HepG2 (cell line): ENCODE results near the gene FAF2. TPM values are rescaled to one million over a fixed set of nuclear protein-coding genes. Genes with fewer than 3 reads are reported as not detected.

Experiments used
- AHR ChIP-seq: IDR thresholded peaks from 2 replicates; pipeline ENCODE4 v1.6.1; 2018; ENCODE audit warnings: missing genetic modification reagents, missing compliant biosample characterization
- ASH2L ChIP-seq: fragments of 300-600, 200-600 bp; sonication (generic); IDR thresholded peaks from 2 replicates; pipeline ENCODE4 v1.7.0; 2017; ENCODE audit warnings: low read depth, mild to moderate bottlenecking, moderate library complexity, mixed read lengths, low read length; ENCODE audit not compliant: insufficient read length
- ELF4 ChIP-seq: sonication (generic); formaldehyde crosslinking; IDR thresholded peaks from 2 replicates; pipeline ENCODE4 v1.5.0; 2020; ENCODE audit warnings: missing genetic modification reagents, mild to moderate bottlenecking, moderate library complexity, borderline replicate concordance
- HDAC2 ChIP-seq: sonication (generic); formaldehyde crosslinking; IDR thresholded peaks from 2 replicates; pipeline ENCODE4 v1.4.0; 2020; ENCODE audit warnings: missing genetic modification reagents
- HIVEP1 ChIP-seq: sonication (generic); formaldehyde crosslinking; IDR thresholded peaks from 2 replicates; pipeline ENCODE4 v1.4.0; 2020; ENCODE audit warnings: mild to moderate bottlenecking, missing genetic modification reagents
- KDM6A ChIP-seq: IDR thresholded peaks from 2 replicates; pipeline ENCODE4 v1.6.1; 2016; ENCODE audit warnings: low read depth
- MLLT10 ChIP-seq: sonication (generic); formaldehyde crosslinking; IDR thresholded peaks from 2 replicates; pipeline ENCODE4 v1.4.0; 2020; ENCODE audit warnings: missing genetic modification reagents
- MTF2 ChIP-seq: sonication (generic); formaldehyde crosslinking; IDR thresholded peaks from 2 replicates; pipeline ENCODE4 v1.5.0; 2020; ENCODE audit warnings: missing genetic modification reagents, borderline replicate concordance
- RFX3 ChIP-seq: IDR thresholded peaks from 2 replicates; pipeline ENCODE4 v1.6.1; 2016; ENCODE audit warnings: missing biosample characterization, missing genetic modification reagents
- RNF219 ChIP-seq: sonication (generic); formaldehyde crosslinking; IDR thresholded peaks from 2 replicates; pipeline ENCODE4 v1.5.0; 2020; ENCODE audit warnings: mild to moderate bottlenecking, missing genetic modification reagents
- SKI ChIP-seq: fragments of 450-650 bp; IDR thresholded peaks from one replicate; pipeline ENCODE4 v1.6.1; 2018; ENCODE audit warnings: mild to moderate bottlenecking; ENCODE audit not compliant: partially characterized antibody
- SNAI1 ChIP-seq: sonication (generic); formaldehyde crosslinking; IDR thresholded peaks from 2 replicates; pipeline ENCODE4 v1.5.0; 2020; ENCODE audit warnings: mild to moderate bottlenecking, missing genetic modification reagents, borderline replicate concordance
- SOX13 ChIP-seq, 3 experiments: fragments of 450-650 bp in 1 of 3; sonication (generic) in 1 of 3; formaldehyde crosslinking in 1 of 3; IDR thresholded peaks in 2 of 3; conservative IDR thresholded peaks in 1 of 3; 2 replicates each; pipeline versions ENCODE4 v1.5.0 to v1.6.1; 2016 to 2020; ENCODE audit warnings: antibody characterized with exemption in 1 of 3, mild to moderate bottlenecking in 1 of 3, missing compliant biosample characterization in 1 of 3, missing genetic modification reagents in 1 of 3, moderate library complexity in 1 of 3
- TBP ChIP-seq: sonication (generic); formaldehyde crosslinking; IDR thresholded peaks from 2 replicates; pipeline ENCODE4 v1.5.0; 2020; ENCODE audit warnings: missing genetic modification reagents
- ZMYM4 ChIP-seq: sonication (generic); formaldehyde crosslinking; IDR thresholded peaks from 2 replicates; pipeline ENCODE4 v1.8.1; 2023; ENCODE audit warnings: mild to moderate bottlenecking, missing genetic modification reagents
- ZNF17 ChIP-seq: sonication (generic); formaldehyde crosslinking; IDR thresholded peaks from 2 replicates; pipeline ENCODE4 v1.5.0; 2020; ENCODE audit warnings: mild to moderate bottlenecking, missing genetic modification reagents
- ZNF224 ChIP-seq: sonication (generic); formaldehyde crosslinking; IDR thresholded peaks from 2 replicates; pipeline ENCODE4 v1.5.0; 2020; ENCODE audit warnings: mild to moderate bottlenecking, missing genetic modification reagents
- ZNF260 ChIP-seq: sonication (generic); formaldehyde crosslinking; IDR thresholded peaks from 2 replicates; pipeline ENCODE4 v1.4.0; 2020; ENCODE audit warnings: missing genetic modification reagents, low read depth, mild to moderate bottlenecking, borderline replicate concordance
- ZNF580 ChIP-seq: IDR thresholded peaks from 2 replicates; pipeline ENCODE4 v1.6.1; 2016; ENCODE audit warnings: low read depth, borderline replicate concordance
- ZNF777 ChIP-seq: sonication (generic); formaldehyde crosslinking; IDR thresholded peaks from 2 replicates; pipeline ENCODE4 v1.4.0; 2020; ENCODE audit warnings: missing genetic modification reagents
- ZNF782 ChIP-seq: sonication (generic); formaldehyde crosslinking; IDR thresholded peaks from 2 replicates; pipeline ENCODE4 v1.4.0; 2020; ENCODE audit warnings: missing genetic modification reagents, mild to moderate bottlenecking, borderline replicate concordance
- ZNF790 ChIP-seq: sonication (generic); formaldehyde crosslinking; IDR thresholded peaks from 2 replicates; pipeline ENCODE4 v1.8.0; 2022; ENCODE audit warnings: missing genetic modification reagents, mild to moderate bottlenecking, borderline replicate concordance
- ZSCAN29 ChIP-seq: sonication (generic); formaldehyde crosslinking; conservative IDR thresholded peaks from 2 replicates; pipeline ENCODE4 v1.4.0; 2020; ENCODE audit warnings: mild to moderate bottlenecking, missing genetic modification reagents
- polyA plus RNA-seq, 8 experiments: library from polyadenylated mRNA; depleted of rRNA in 3 of 8; stranded (reverse) in 7 of 8; unstranded in 1 of 8; fragments of >200 nt; fragmentation: Illumina TruSeq in 4 of 8; extraction: Trizol in 4 of 8; gene quantifications; 2 replicates each; pipeline versions ENCODE4 v1.2.1 to v1.2.3, GENCODE V29; 2011 to 2016; ENCODE audit warnings: low read depth in 4 of 8, missing spikeins in 1 of 8, mixed read lengths in 1 of 8; ENCODE audit not compliant: insufficient read depth in 1 of 8
- total RNA-seq, 5 experiments: library from RNA; depleted of rRNA; stranded (reverse); fragments of >200 nt; fragmentation: Illumina TruSeq; extraction: Trizol; gene quantifications; 2 replicates each; pipeline ENCODE4 v1.2.3, GENCODE V29; 2016; ENCODE audit warnings: low read depth in 1 of 5
- TF ChIP-seq, protein P1 (sequence below): sonication (generic); formaldehyde crosslinking; IDR thresholded peaks from 2 replicates; pipeline ENCODE4 v1.5.0; 2020; ENCODE audit warnings: mild to moderate bottlenecking, missing genetic modification reagents, borderline replicate concordance

FAF2 gene
- total and polyA plus RNA-seq, 2 of the 13 experiments (the other 11 are each of a cell fraction or from before 2014, with no cell fraction given) = 27.8 to 34.3 TPM

DNA sequence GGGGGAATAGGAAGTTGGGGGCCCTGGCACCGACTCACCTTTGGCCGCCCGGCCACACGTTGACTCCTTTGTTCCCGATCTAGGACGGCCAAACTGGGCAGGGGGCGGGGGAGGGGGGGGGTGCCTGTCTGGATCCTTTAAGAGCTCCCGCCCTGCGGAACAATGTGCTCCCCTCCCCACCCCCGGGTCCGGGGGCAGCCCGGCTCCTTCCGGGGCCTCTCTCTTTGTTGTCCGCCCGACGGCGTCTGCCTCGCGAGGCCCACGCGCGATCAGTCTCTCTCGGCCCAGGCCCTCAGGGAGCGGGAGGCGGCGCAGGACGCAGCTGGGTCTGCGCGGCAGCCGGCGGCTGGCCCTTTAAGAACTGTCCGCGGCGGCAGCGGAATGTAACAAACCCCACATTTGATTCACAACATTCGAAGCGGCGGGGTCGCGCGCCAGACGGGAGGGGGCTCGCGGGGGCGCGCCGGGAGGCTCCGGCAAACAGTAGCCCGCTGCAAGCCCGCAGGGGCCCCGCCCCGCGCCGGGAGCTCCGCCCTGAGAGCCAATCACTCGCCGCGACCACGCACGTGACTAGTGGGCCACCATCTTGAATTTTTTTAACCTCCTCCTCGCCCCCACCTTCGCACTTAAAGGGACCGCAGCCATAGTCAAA is 88.8 kb downstream of the FAF2 start, which contains the start of gene RNF44 (continued):
- TF ChIP-seq RNF219 (no peak), SNAI1 (no peak; the same call in 1 of the 2 replicates), SOX13 (IDR thresholded peaks at IDR 0.05) (no peak), SOX13 (CRISPR knock-in tag; conservative IDR thresholded peaks at IDR 0.05 in 1 of 2, IDR thresholded peaks at IDR 0.05 in 1 of 2) (peak in 1 of 2 experiments; percentile 64; a peak in 3 of 4 replicates), HIVEP1 (CRISPR knock-in tag) (no peak), ZNF777 (CRISPR knock-in tag) (peak; percentile 76; the same call in 1 of the 2 replicates), TBP (CRISPR knock-in tag) (no peak), ZNF260 (no peak), KDM6A (CRISPR knock-in tag) (no peak), HDAC2 (CRISPR knock-in tag) (peak; percentile 21; the same call in 1 of the 2 replicates), ASH2L (peak; percentile 36), RFX3 (CRISPR knock-in tag) (no peak), ELF4 (peak; percentile 58; the same call in 1 of the 2 replicates), ZNF580 (CRISPR knock-in tag) (peak; percentile 22; the same call in 1 of the 2 replicates), SKI (peak; percentile 51), MTF2 (CRISPR knock-in tag) (no peak), AHR (CRISPR knock-in tag) (0 out of 2 replicates have a peak, but pooled peaks have one; percentile 41), ZNF224 (CRISPR knock-in tag) (no peak), ZNF782 (CRISPR knock-in tag) (no peak), ZSCAN29 (0 out of 2 replicates have a peak, but pooled peaks have one; percentile 8), ZMYM4 (CRISPR knock-in tag) (0 out of 2 replicates have a peak, but pooled peaks have one; percentile 51), ZNF790 (CRISPR knock-in tag) (0 out of 2 replicates have a peak, but pooled peaks have one; percentile 63), MLLT10 (CRISPR knock-in tag) (no peak), ZNF17 (CRISPR knock-in tag) (no peak)
- TF ChIP-seq, protein P1, sequence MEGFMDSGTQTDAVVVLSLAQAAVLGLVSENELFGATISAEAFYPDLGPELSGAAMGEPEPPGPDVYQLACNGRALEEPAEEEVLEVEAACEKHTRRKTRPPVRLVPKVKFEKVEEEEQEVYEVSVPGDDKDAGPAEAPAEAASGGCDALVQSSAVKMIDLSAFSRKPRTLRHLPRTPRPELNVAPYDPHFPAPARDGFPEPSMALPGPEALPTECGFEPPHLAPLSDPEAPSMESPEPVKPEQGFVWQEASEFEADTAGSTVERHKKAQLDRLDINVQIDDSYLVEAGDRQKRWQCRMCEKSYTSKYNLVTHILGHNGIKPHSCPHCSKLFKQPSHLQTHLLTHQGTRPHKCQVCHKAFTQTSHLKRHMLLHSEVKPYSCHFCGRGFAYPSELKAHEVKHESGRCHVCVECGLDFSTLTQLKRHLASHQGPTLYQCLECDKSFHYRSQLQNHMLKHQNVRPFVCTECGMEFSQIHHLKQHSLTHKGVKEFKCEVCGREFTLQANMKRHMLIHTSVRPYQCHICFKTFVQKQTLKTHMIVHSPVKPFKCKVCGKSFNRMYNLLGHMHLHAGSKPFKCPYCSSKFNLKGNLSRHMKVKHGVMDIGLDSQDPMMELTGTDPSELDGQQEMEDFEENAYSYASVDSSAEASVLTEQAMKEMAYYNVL = 0 out of 2 replicates have a peak, but pooled peaks have one; percentile 31
